ENCODE data around the gene RFX3.

DNA sequence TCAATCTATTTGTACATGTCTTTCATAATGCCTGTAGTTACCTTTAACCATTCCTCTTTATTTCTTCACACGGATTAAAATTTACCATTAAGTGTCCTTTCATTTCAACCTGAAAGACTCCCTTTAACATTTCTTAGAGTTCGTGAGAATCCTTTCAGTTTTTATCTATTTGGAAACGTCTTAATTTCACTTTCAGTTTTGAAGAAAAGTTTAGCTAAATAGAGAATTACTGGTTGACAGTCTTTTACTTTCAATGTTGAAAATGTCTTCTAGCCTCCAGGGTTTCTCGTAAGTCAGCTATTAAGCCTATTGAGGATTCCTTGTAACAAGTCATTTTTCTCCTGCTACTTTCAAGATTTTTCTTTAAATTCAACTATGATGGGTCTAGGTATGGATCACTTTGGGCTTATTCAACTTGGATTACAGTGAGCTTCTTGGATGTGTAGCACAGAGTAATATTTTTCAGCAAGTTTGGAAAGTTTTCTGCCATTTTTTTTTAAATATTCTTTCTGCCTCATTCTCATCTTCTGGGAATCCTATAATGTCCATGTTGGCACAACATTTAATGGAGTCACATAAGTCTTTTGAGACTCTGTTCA, 48.5 kb downstream of the RFX3 start:
- TF ChIP-seq, protein P1, sequence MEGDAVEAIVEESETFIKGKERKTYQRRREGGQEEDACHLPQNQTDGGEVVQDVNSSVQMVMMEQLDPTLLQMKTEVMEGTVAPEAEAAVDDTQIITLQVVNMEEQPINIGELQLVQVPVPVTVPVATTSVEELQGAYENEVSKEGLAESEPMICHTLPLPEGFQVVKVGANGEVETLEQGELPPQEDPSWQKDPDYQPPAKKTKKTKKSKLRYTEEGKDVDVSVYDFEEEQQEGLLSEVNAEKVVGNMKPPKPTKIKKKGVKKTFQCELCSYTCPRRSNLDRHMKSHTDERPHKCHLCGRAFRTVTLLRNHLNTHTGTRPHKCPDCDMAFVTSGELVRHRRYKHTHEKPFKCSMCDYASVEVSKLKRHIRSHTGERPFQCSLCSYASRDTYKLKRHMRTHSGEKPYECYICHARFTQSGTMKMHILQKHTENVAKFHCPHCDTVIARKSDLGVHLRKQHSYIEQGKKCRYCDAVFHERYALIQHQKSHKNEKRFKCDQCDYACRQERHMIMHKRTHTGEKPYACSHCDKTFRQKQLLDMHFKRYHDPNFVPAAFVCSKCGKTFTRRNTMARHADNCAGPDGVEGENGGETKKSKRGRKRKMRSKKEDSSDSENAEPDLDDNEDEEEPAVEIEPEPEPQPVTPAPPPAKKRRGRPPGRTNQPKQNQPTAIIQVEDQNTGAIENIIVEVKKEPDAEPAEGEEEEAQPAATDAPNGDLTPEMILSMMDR (IDR thresholded peaks at IDR 0.05): no peak
- TF ChIP-seq POLR2A (IDR thresholded peaks at IDR 0.05): no peak
